BJ (cell line): ENCODE results near the gene IL10RA. TPM values are rescaled to one million over a fixed set of nuclear protein-coding genes. Genes with fewer than 3 reads are reported as not detected.
"Not testable (repeated sequence)": the region's sequence is repeated elsewhere in the genome, so short reads cannot be mapped to it uniquely, and the experiment has no call there.

Experiments used
- CTCF ChIA-PET: fragments of 350-600 bp; formaldehyde crosslinking; extraction: SDS; loops from one replicate; lab custom pipeline; 2021; ENCODE audit warnings: antibody characterized with exemption, inconsistent platforms; lab: Yijun Ruan, JAX
- POLR2A ChIA-PET: fragments of 300-600 bp; sonication (Branson Sonifier 250); formaldehyde crosslinking; extraction: SDS; loops from one replicate; lab custom pipeline; 2021; ENCODE audit warnings: antibody characterized with exemption; lab: Charles Lee
- DNase-seq: peaks from one replicate; pipeline ENCODE4 v3.0.0-alpha.2; 2011; ENCODE audit warnings: low read depth
- H3K27me3 ChIP-seq: 2 replicates; pipeline ENCODE4 v1.6.0; 2011; ENCODE audit warnings: low read length; ENCODE audit not compliant: control insufficient read depth, insufficient read depth
- H3K36me3 ChIP-seq: 2 replicates; pipeline ENCODE4 v1.5.1; 2011; ENCODE audit warnings: low read length; ENCODE audit not compliant: control insufficient read depth, insufficient read depth
- H3K4me3 ChIP-seq: 2 replicates; pipeline ENCODE4 v1.5.1; 2011; ENCODE audit warnings: low read depth, mild to moderate bottlenecking, control low read depth, low read length
- polyA plus RNA-seq: library from polyadenylated mRNA; depleted of rRNA; stranded (reverse); fragments of >200 nt; gene quantifications from 2 replicates; pipeline ENCODE4 v1.2.3, GENCODE V29; 2011
- TF ChIP-seq, protein P1 (sequence below): IDR thresholded peaks from 2 replicates; pipeline ENCODE4 v1.5.1; 2011; ENCODE audit warnings: low read depth, mild to moderate bottlenecking, control low read depth, inconsistent platforms, low read length, moderate library complexity; ENCODE audit not compliant: insufficient read depth

The IL10RA gene
- polyA plus RNA-seq, 1 experiment = not detected

DNA sequence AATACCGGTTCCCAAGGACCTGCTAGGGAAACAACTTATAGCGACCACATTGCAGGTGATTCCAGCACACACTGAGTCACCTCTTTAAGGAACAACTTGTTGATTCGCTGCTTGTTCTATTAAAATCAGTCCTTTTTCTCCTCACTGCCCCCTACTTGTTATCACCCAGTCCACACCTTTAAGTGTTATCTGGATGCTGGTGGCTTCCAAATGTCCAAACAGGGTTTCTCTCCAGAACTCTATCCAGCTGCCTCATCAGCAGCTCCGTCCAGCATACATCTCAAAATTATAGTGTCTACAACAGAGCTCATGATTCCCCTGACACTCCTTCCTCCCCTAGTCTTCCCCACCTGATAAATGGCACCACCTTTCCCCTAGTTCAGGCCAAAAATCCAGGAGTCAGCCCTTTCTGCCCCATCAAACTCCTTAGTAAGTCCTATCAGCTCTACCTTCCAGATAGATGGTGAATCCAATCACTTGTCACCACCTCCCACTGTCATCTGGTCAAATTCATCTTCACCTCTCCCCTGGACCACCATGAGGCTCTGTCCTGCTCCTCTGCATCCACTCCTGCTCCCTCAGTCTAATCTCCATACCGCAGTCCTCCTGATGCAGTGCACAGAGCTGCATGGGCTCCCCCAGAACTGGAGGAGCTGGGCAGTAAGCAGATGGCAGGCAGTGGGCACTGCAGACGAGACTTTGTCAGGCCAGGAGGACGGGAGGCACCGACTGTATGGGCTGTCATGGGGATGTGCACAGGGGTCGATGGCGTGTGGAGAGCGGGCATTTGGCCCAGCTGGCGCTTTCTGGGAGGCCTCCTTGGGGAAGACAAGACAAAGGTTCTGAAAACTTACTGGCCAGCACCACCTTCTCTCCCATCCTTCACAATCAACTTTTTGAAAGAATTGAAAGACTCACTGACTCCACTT is 19.3 kb downstream of the IL10RA start:
- TF ChIP-seq, protein P1, sequence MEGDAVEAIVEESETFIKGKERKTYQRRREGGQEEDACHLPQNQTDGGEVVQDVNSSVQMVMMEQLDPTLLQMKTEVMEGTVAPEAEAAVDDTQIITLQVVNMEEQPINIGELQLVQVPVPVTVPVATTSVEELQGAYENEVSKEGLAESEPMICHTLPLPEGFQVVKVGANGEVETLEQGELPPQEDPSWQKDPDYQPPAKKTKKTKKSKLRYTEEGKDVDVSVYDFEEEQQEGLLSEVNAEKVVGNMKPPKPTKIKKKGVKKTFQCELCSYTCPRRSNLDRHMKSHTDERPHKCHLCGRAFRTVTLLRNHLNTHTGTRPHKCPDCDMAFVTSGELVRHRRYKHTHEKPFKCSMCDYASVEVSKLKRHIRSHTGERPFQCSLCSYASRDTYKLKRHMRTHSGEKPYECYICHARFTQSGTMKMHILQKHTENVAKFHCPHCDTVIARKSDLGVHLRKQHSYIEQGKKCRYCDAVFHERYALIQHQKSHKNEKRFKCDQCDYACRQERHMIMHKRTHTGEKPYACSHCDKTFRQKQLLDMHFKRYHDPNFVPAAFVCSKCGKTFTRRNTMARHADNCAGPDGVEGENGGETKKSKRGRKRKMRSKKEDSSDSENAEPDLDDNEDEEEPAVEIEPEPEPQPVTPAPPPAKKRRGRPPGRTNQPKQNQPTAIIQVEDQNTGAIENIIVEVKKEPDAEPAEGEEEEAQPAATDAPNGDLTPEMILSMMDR = no peak
- ChIA-PET POLR2A (no interaction called here), CTCF (interaction anchor here (0.6 kb wide), 1 partner anchor 129 kb away, joined by 3 read pairs; no protein-coding TSS in a partner anchor)
- no peak for DNase-seq
- H3K27me3 ChIP-seq = no peaks in the 10 kb centered on the region
- H3K4me3 ChIP-seq = no peak overlapping the region
- H3K36me3 ChIP-seq = no peaks in the 10 kb centered on the region

DNA sequence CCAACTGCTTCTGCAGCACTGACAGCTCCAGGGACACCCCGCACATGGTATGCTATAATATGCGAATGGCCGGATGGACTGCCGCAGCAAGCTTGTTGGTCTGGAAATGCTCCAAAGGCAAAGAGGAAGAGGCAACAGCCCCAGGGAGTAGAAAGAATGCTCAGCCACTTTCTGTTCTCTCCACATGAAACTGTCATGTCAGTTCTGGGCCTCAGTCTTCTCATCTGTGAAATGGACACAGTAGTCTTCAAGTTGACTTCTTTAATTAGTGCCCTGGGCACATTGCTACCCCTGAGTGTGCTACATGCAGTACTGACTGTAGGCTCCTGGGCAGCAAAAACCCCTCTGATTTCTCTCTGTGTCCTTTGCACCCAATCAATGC is 19.9 kb downstream of the IL10RA start:
- POLR2A ChIA-PET = no interaction called here
- no peaks in the 10 kb centered on the region for H3K27me3 ChIP-seq
- CTCF ChIA-PET = interaction anchor here (0.6 kb wide), 1 partner anchor 129 kb away, joined by 3 read pairs; no protein-coding TSS in a partner anchor

DNA sequence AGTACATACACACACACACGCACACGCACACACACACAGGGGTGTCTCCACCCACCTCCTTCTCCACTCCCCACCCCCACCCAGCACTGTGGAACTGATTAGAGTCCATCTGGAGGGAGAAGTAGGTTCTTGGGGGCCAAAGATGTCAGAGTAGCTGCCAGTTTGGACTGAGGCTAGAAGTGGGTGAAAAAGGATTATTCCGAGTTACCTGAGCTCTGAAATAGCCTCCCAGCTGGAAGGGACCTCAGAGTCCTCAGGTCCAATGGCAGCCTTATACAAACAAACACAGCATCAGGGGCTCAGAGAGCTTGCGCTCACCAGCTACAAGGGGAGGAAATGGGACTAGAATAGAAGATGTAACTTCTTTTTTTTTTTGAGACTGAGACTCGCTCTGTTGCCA is 20.8 kb downstream of the IL10RA start:
- no peak for DNase-seq
- ChIA-PET CTCF (interaction anchor here (0.6 to 1.1 kb wide), 2 partner anchors 9 to 60 kb away, joined by 3 read pairs; no protein-coding TSS in a partner anchor), POLR2A (no interaction called here)
- H3K36me3 ChIP-seq = no peaks in the 10 kb centered on the region
- no peak overlapping the region for H3K4me3 ChIP-seq
- TF ChIP-seq, protein P1 = no peak
- no peaks in the 10 kb centered on the region for H3K27me3 ChIP-seq

More for the DNA sequence above, 19.9 kb downstream of the IL10RA start:
- H3K36me3 ChIP-seq = no peaks in the 10 kb centered on the region
- no peak overlapping the region for H3K4me3 ChIP-seq
- TF ChIP-seq, protein P1 = no peak
- DNase-seq = no peak

DNA sequence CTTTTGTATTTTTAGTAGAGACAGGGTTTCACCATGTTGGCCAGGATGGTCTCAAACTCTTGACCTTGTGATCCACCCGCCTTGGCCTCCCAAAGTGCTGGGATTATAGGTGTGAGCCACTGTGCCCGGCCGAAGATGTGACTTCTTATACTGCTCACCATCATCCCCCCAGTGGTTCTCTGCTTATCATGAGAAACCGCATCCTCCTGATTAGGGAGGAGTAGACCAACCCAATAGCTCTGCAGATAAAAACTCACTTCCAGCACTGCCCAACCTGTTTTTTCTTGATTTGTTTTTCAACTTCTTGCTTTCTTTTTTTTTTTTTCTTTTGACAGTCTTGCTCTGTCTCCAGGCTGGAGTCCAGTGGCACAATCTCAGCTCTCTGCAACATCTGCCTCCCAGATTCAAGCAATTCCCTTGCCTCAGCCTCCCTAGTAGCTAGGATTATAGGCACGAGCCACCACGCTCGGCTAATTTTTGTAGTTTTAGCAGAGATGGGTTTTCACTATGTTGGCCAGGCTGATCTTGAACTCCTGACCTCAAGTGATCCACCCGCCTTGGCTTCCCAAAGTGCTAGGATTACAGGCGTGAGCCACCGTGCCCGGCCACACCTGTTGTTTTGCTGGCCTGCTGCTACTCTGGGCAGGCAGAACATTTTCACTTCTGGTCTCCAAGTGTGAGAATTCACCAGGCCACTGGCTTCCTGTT is 21.5 kb downstream of the IL10RA start:
- CTCF ChIA-PET = interaction anchor here (1.1 kb wide), 1 partner anchor 61 kb away, joined by 3 read pairs; no protein-coding TSS in a partner anchor
- H3K4me3 ChIP-seq, H3K36me3 ChIP-seq, DNase-seq, H3K27me3 ChIP-seq, POLR2A ChIA-PET: not testable (repeated sequence)

- ChIA-PET POLR2A (no interaction called here), CTCF (no interaction called here)
- DNase-seq = no peak
- Histone ChIP-seq H3K27me3 (no peaks in the 10 kb centered on the region), H3K4me3 (no peak overlapping the region), H3K36me3 (no peaks in the 10 kb centered on the region)
- TF ChIP-seq, protein P1 = no peak
Observed at GRCh38 chr11:118008271-118008911, 22.2 kb downstream of the IL10RA start.
